ENCODE measurements around the gene SZRD1. TPM values are rescaled to one million over a fixed set of nuclear protein-coding genes. Genes with fewer than 3 reads are reported as not detected.

SZRD1 gene
- total and polyA plus RNA-seq, 2 donors from 2014 or later = 77.3 to 127 TPM

GRCh38 chr1:16376971-16377370 is 9.9 kb downstream of the SZRD1 start:
- Histone ChIP-seq H3K9ac (ENCODE audit: low read length in 3 of 3) (no peak overlapping the region), H3K4me1 (ENCODE audit: control insufficient read depth in 2 of 3, insufficient read depth in 2 of 3, low read depth in 1 of 3, low read length in 3 of 3) (peaks cover 5 to 41% (median 27%) of the 10 kb centered on the region in 3 donors), H3K27ac (ENCODE audit: low read depth in 2 of 2, low read length in 2 of 2) (no peak overlapping the region), H3K4me3 (ENCODE audit: low read length in 3 of 3) (no peak overlapping the region), H3K27me3 (ENCODE audit: control insufficient read depth, insufficient read depth, low read length) (no peaks in the 10 kb centered on the region), H3K36me3 (ENCODE audit: control insufficient read depth in 2 of 3, insufficient read depth in 3 of 3, low read length in 3 of 3) (peaks cover 0 to 2% (median 0%) of the 10 kb centered on the region in 3 donors), H3K9me3 (ENCODE audit: control insufficient read depth in 2 of 3, insufficient read depth in 1 of 3, low read length in 3 of 3) (no peaks in the 10 kb centered on the region)
- DNase-seq (no peak), FAIRE-seq (no peak)
- intact Hi-C loops (cut with DNase I) = no loop called here
- TF ChIP-seq CTCF (IDR thresholded peaks at IDR 0.05; ENCODE audit: borderline replicate concordance, extremely low read depth, insufficient read depth) = no peak

DNA sequence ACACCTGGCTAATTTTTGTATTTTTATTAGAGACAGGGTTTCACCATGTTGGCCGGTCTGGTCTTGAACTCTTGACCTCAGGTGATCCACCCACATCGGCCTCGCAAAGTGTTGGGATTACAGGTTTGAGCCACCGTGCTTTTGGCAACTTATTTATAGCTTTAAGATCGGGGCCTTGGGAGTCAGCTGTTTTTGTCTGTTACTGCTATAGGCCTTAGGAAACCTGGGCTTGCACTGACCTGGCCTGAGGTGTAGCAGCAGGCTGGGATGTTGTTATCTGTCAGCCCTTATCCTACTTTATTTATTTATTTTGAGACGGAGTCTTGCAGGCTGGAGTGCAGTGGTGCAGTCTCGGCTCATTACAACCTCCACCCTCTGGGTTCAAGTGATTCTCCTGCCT is 11.4 kb downstream of the SZRD1 start:
- intact Hi-C loops (cut with DNase I) = no loop called here
- H3K9ac ChIP-seq (ENCODE audit: low read length in 3 of 3) = no peak overlapping the region
- peaks cover 5 to 35% (median 27%) of the 10 kb centered on the region in 3 donors for H3K4me1 ChIP-seq (ENCODE audit: control insufficient read depth in 2 of 3, insufficient read depth in 2 of 3, low read depth in 1 of 3, low read length in 3 of 3)
- H3K27me3 ChIP-seq (ENCODE audit: control insufficient read depth, insufficient read depth, low read length) = no peaks in the 10 kb centered on the region
- no peak overlapping the region for H3K4me3 ChIP-seq (ENCODE audit: low read length in 3 of 3)
- no peak for FAIRE-seq
- no peak for TF ChIP-seq CTCF (IDR thresholded peaks at IDR 0.05; ENCODE audit: borderline replicate concordance, extremely low read depth, insufficient read depth)
- no peaks in the 10 kb centered on the region for H3K9me3 ChIP-seq (ENCODE audit: control insufficient read depth in 2 of 3, insufficient read depth in 1 of 3, low read length in 3 of 3)
- H3K27ac ChIP-seq (ENCODE audit: low read depth in 2 of 2, low read length in 2 of 2) = no peak overlapping the region
- H3K36me3 ChIP-seq (ENCODE audit: control insufficient read depth in 2 of 3, insufficient read depth in 3 of 3, low read length in 3 of 3) = no peaks in the 10 kb centered on the region
- no peak for DNase-seq

DNA sequence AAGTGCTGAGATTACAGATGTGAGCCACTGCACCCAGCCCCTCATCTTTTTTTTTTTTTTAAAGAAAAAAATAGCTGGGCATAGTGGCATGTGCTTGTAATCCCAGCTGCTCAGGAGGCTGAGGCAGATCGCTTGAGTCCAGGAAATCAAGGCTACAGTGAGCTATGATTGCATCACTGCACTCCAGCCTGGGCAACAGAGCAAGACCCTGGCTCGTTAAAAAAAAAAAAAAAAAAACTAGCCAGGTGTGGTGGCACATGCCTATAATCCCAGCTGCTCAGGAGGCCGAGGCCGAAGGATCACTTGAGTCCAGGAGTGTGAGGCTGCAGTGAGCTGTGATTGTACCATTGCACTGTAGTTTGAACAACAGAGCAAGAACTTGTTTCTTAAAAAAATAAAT is 13.8 kb downstream of the SZRD1 start:
- Histone ChIP-seq H3K27ac (ENCODE audit: low read depth in 2 of 2, low read length in 2 of 2) (no peak overlapping the region), H3K36me3 (ENCODE audit: control insufficient read depth in 2 of 3, insufficient read depth in 3 of 3, low read length in 3 of 3) (no peaks in the 10 kb centered on the region), H3K4me3 (ENCODE audit: low read length in 3 of 3) (no peak overlapping the region), H3K9me3 (ENCODE audit: control insufficient read depth in 2 of 3, insufficient read depth in 1 of 3, low read length in 3 of 3) (no peaks in the 10 kb centered on the region), H3K4me1 (ENCODE audit: control insufficient read depth in 2 of 3, insufficient read depth in 2 of 3, low read depth in 1 of 3, low read length in 3 of 3) (peaks cover 2 to 30% (median 26%) of the 10 kb centered on the region in 3 donors), H3K9ac (ENCODE audit: low read length in 3 of 3) (no peak overlapping the region), H3K27me3 (ENCODE audit: control insufficient read depth, insufficient read depth, low read length) (no peaks in the 10 kb centered on the region)
- intact Hi-C loops (cut with DNase I) = no loop called here
- TF ChIP-seq CTCF (IDR thresholded peaks at IDR 0.05; ENCODE audit: borderline replicate concordance, extremely low read depth, insufficient read depth) = no peak
- DNase-seq (no peak), FAIRE-seq (no peak)

- intact Hi-C loops (cut with DNase I) = no loop called here
- Histone ChIP-seq H3K9ac (ENCODE audit: low read length in 3 of 3) (no peak overlapping the region), H3K9me3 (ENCODE audit: control insufficient read depth in 2 of 3, insufficient read depth in 1 of 3, low read length in 3 of 3) (no peaks in the 10 kb centered on the region), H3K27ac (ENCODE audit: low read depth in 2 of 2, low read length in 2 of 2) (no peak overlapping the region), H3K27me3 (ENCODE audit: control insufficient read depth, insufficient read depth, low read length) (no peaks in the 10 kb centered on the region), H3K4me3 (ENCODE audit: low read length in 3 of 3) (no peak overlapping the region), H3K36me3 (ENCODE audit: control insufficient read depth in 2 of 3, insufficient read depth in 3 of 3, low read length in 3 of 3) (no peaks in the 10 kb centered on the region), H3K4me1 (ENCODE audit: control insufficient read depth in 2 of 3, insufficient read depth in 2 of 3, low read depth in 1 of 3, low read length in 3 of 3) (peaks cover 0 to 27% (median 22%) of the 10 kb centered on the region in 3 donors)
- DNase-seq (no peak), FAIRE-seq (no peak)
- no peak for TF ChIP-seq CTCF (IDR thresholded peaks at IDR 0.05; ENCODE audit: borderline replicate concordance, extremely low read depth, insufficient read depth)
These were observed 16.8 kb downstream of the SZRD1 start for GRCh38 chr1:16383888-16384287.
